H1 (cell line): Measurements from ENCODE around the gene CCDC137. TPM values are rescaled to one million over a fixed set of nuclear protein-coding genes. Genes with fewer than 3 reads are reported as not detected.

Source experiments
- CTCF ChIA-PET: fragments of 300-600 bp; sonication (Branson Sonifier 250); formaldehyde crosslinking; loops from one replicate; lab custom pipeline; 2021; ENCODE audit not compliant: partially characterized antibody; lab: Charles Lee
- POLR2A ChIA-PET: fragments of 300-600 bp; sonication (Branson Sonifier 250); formaldehyde crosslinking; loops from one replicate; lab custom pipeline; 2021; ENCODE audit warnings: inconsistent platforms; ENCODE audit not compliant: partially characterized antibody; lab: Charles Lee
- DNase-seq, 2 experiments: peaks; one replicate each; pipeline versions ENCODE4 v3.0.0 to v3.0.0-alpha.2; 2010 to 2022; ENCODE audit warnings: low spot score in 2 of 2, low read depth in 1 of 2, mixed read lengths in 1 of 2
- FAIRE-seq: peaks from 2 replicates; lab custom pipeline; 2011; peaks lifted over from hg19 to GRCh38; lab: Jason Lieb, UNC
- H2AFZ ChIP-seq: 2 replicates; pipeline ENCODE4 v1.8.1; 2012; ENCODE audit warnings: low read length, inconsistent platforms
- H2AK5ac ChIP-seq: 2 replicates; pipeline ENCODE4 v1.6.1; 2013; ENCODE audit warnings: low read depth, low read length
- H2BK120ac ChIP-seq: replicated peaks from 2 replicates; pipeline ENCODE3; 2013; ENCODE audit warnings: low read depth, low read length, inconsistent platforms
- H2BK12ac ChIP-seq: 2 replicates; pipeline ENCODE4 v1.6.1; 2013; ENCODE audit warnings: low read depth, low read length
- H2BK15ac ChIP-seq: 2 replicates; pipeline ENCODE4 v1.6.1; 2013; ENCODE audit warnings: low read length
- H2BK20ac ChIP-seq: 2 replicates; pipeline ENCODE4 v1.6.1; 2013; ENCODE audit warnings: low read length
- H2BK5ac ChIP-seq: 2 replicates; pipeline ENCODE4 v1.6.1; 2013; ENCODE audit warnings: low read depth, low read length
- H3K14ac ChIP-seq: 2 replicates; pipeline ENCODE4 v1.6.1; 2013; ENCODE audit warnings: inconsistent platforms; ENCODE audit not compliant: insufficient read length
- H3K18ac ChIP-seq: 2 replicates; pipeline ENCODE4 v1.6.1; 2013; ENCODE audit warnings: low read length; ENCODE audit errors: extremely low read depth
- H3K23ac ChIP-seq: 2 replicates; pipeline ENCODE4 v1.6.1; 2013; ENCODE audit warnings: inconsistent platforms; ENCODE audit not compliant: insufficient read length
- H3K23me2 ChIP-seq: 2 replicates; pipeline ENCODE4 v1.6.1; 2013; ENCODE audit warnings: low read depth, low read length
- H3K27ac ChIP-seq: 2 replicates; pipeline ENCODE4 v1.6.1; 2011; ENCODE audit warnings: low read depth, low read length, inconsistent platforms
- H3K27me3 ChIP-seq, 4 experiments: replicated peaks in 1 of 4; 1 replicate in 1 of 4; 2 replicates in 3 of 4; pipeline versions ENCODE4 v1.6.1 to v1.8.1; 2011 to 2013; ENCODE audit warnings: low read length in 3 of 4, mild to moderate bottlenecking in 3 of 4, inconsistent platforms in 2 of 4, mixed read lengths in 2 of 4, moderate library complexity in 1 of 4; ENCODE audit not compliant: control insufficient read depth in 3 of 4, insufficient read depth in 3 of 4; ENCODE audit errors: extremely low read depth in 1 of 4
- H3K36me3 ChIP-seq, 4 experiments: 2 replicates each; pipeline versions ENCODE4 v1.6.1 to v1.8.1; 2011 to 2013; ENCODE audit warnings: mild to moderate bottlenecking in 4 of 4, low read length in 3 of 4, moderate library complexity in 2 of 4, control low read depth in 1 of 4, inconsistent platforms in 1 of 4; ENCODE audit not compliant: insufficient read depth in 4 of 4, control insufficient read depth in 2 of 4
- H3K4ac ChIP-seq: replicated peaks from 2 replicates; pipeline ENCODE3; 2013; ENCODE audit warnings: low read length, low read depth, mixed read lengths, inconsistent platforms; ENCODE audit not compliant: insufficient read length
- H3K4me1 ChIP-seq, 4 experiments: replicated peaks in 1 of 4; 1 replicate in 1 of 4; 2 replicates in 3 of 4; pipeline versions ENCODE4 v1.6.1 to v1.8.1; 2011 to 2013; ENCODE audit warnings: low read length in 3 of 4, inconsistent platforms in 2 of 4, mixed read lengths in 1 of 4; ENCODE audit not compliant: insufficient read depth in 4 of 4, control insufficient read depth in 3 of 4
- H3K4me2 ChIP-seq, 2 experiments: 2 replicates each; pipeline versions ENCODE4 v1.6.1 to v1.8.1; 2011 to 2013; ENCODE audit warnings: low read depth in 2 of 2, low read length in 2 of 2, control low read depth in 1 of 2, inconsistent platforms in 1 of 2, mild to moderate bottlenecking in 1 of 2; ENCODE audit not compliant: insufficient read depth in 1 of 2
- H3K4me3 ChIP-seq, 4 experiments: fragments of 200-600, 300-600 bp in 1 of 4; sonication (generic), shearing (Covaris generic), sonication (Bioruptor Twin) in 1 of 4; 2 replicates each; pipeline versions ENCODE4 v1.5.1 to v1.8.1; 2011 to 2016; ENCODE audit warnings: low read length in 4 of 4, low read depth in 3 of 4, control low read depth in 2 of 4, inconsistent platforms in 2 of 4, mild to moderate bottlenecking in 2 of 4, mixed read lengths in 1 of 4, moderate library complexity in 1 of 4; ENCODE audit not compliant: insufficient read depth in 2 of 4; ENCODE audit errors: extremely low read depth in 1 of 4
- H3K56ac ChIP-seq: replicated peaks from 2 replicates; pipeline ENCODE3; 2013; ENCODE audit warnings: low read depth, mild to moderate bottlenecking, mixed read lengths, low read length, inconsistent platforms; ENCODE audit not compliant: insufficient read length
- H3K79me1 ChIP-seq: 2 replicates; pipeline ENCODE4 v1.6.1; 2013; ENCODE audit warnings: low read depth, low read length, control low read depth
- H3K79me2 ChIP-seq, 2 experiments: 2 replicates each; pipeline versions ENCODE4 v1.6.1 to v1.8.1; 2012 to 2013; ENCODE audit warnings: low read length in 2 of 2, mild to moderate bottlenecking in 2 of 2, inconsistent platforms in 1 of 2; ENCODE audit not compliant: insufficient read depth in 2 of 2, control insufficient read depth in 1 of 2
- H3K9ac ChIP-seq, 4 experiments: replicated peaks in 1 of 4; 1 replicate in 1 of 4; 2 replicates in 3 of 4; pipeline versions ENCODE4 v1.6.1 to v1.8.1; 2011 to 2013; ENCODE audit warnings: low read depth in 3 of 4, low read length in 3 of 4, control low read depth in 2 of 4, mild to moderate bottlenecking in 2 of 4, moderate library complexity in 2 of 4, inconsistent platforms in 1 of 4; ENCODE audit errors: extremely low read depth in 1 of 4
- H3K9me3 ChIP-seq, 2 experiments: 2 replicates each; pipeline versions ENCODE4 v1.6.1 to v1.8.1; 2012 to 2013; ENCODE audit warnings: mild to moderate bottlenecking in 2 of 2, moderate library complexity in 2 of 2, control low read depth in 1 of 2, inconsistent platforms in 1 of 2, low read depth in 1 of 2, low read length in 1 of 2, mixed read lengths in 1 of 2; ENCODE audit not compliant: insufficient read depth in 2 of 2
- H4K20me1 ChIP-seq, 2 experiments: replicated peaks in 1 of 2; 2 replicates each; pipeline versions ENCODE3 to v1.8.1; 2011 to 2013; ENCODE audit warnings: inconsistent platforms in 2 of 2, low read length in 2 of 2, mild to moderate bottlenecking in 1 of 2; ENCODE audit not compliant: insufficient read depth in 2 of 2, control insufficient read depth in 1 of 2
- H4K5ac ChIP-seq: 2 replicates; pipeline ENCODE4 v1.6.1; 2013; ENCODE audit warnings: low read length, low read depth, mixed read lengths, inconsistent platforms; ENCODE audit not compliant: insufficient read length
- H4K8ac ChIP-seq: 2 replicates; pipeline ENCODE4 v1.8.0; 2013; ENCODE audit warnings: mild to moderate bottlenecking, moderate library complexity, low read length, inconsistent platforms; ENCODE audit not compliant: insufficient read depth; ENCODE audit errors: extremely low read depth
- H4K91ac ChIP-seq: replicated peaks from 2 replicates; pipeline ENCODE3; 2013; ENCODE audit warnings: low read length, mixed read lengths, inconsistent platforms; ENCODE audit not compliant: insufficient read length
- BRCA1 ChIP-seq: IDR thresholded peaks from 2 replicates; pipeline ENCODE4 v1.6.1; 2012; ENCODE audit warnings: low read depth, low read length, improper control_type of control experiment
- CHD1 ChIP-seq: IDR thresholded peaks from 2 replicates; pipeline ENCODE4 v1.6.1; 2012; ENCODE audit warnings: low read depth, low read length, improper control_type of control experiment
- KDM5A ChIP-seq: fragments of 200-600 bp; IDR thresholded peaks from 2 replicates; pipeline ENCODE4 v1.7.1; 2012; ENCODE audit warnings: mild to moderate bottlenecking, low read length, inconsistent platforms, mixed read lengths
- NRF1 ChIP-seq: IDR thresholded peaks from 2 replicates; pipeline ENCODE4 v1.6.1; 2011; ENCODE audit warnings: mild to moderate bottlenecking, low read depth, low read length, improper control_type of control experiment
- RNF2 ChIP-seq: fragments of 200-900, 300-1000 bp; sonication (generic); IDR thresholded peaks from 2 replicates; pipeline ENCODE4 v1.7.1; 2016; ENCODE audit warnings: borderline replicate concordance, low read depth, mild to moderate bottlenecking, antibody characterized with exemption, low read length; ENCODE audit not compliant: poor library complexity, severe bottlenecking; ENCODE audit errors: missing control alignments
- SP1 ChIP-seq: IDR thresholded peaks from 2 replicates; pipeline ENCODE4 v1.6.1; 2011; ENCODE audit warnings: low read depth, low read length
- TCF12 ChIP-seq: IDR thresholded peaks from 2 replicates; pipeline ENCODE4 v1.6.1; 2011; ENCODE audit warnings: low read depth, mild to moderate bottlenecking, low read length
- WGBS, 2 experiments: shearing (Covaris generic) in 1 of 2; methylation state at CpG; one replicate each; pipeline versions ENCODE4 v1.1.6 to v1.1.7; 2013 to 2015; ENCODE audit warnings: low lambda C conversion rate in 2 of 2, mixed read lengths in 2 of 2, inconsistent platforms in 1 of 2, low coverage in 1 of 2, missing lambda C conversion rate in 1 of 2; ENCODE audit not compliant: insufficient replicate concordance in 2 of 2, insufficient coverage in 1 of 2, insufficient read length in 1 of 2; ENCODE audit errors: extremely low coverage in 1 of 2, missing lambda C conversion rate in 1 of 2; 5-methylcytosine and 5-hydroxymethylcytosine counted together
- polyA plus RNA-seq, 7 experiments: library from polyadenylated mRNA; depleted of rRNA in 3 of 7; stranded (reverse) in 5 of 7; unstranded in 2 of 7; fragments of >200 nt in 5 of 7; fragments of 200-250 nt in 2 of 7; gene quantifications; 1 replicate in 5 of 7; 2 replicates in 1 of 7; 4 replicates in 1 of 7; pipeline versions ENCODE4 v1.2.1 to v1.2.3, GENCODE V29; 2011 to 2013; ENCODE audit warnings: missing spikeins in 2 of 7, mixed read lengths in 2 of 7
- total RNA-seq: library from RNA; stranded (reverse); fragmentation: NEBNext Ultra II Directional; extraction: Animal tissue kit (Norgen Biotek cat#: 25700); gene quantifications from 2 replicates; pipeline ENCODE4 v1.2.1, GENCODE V29; 2021
- TF ChIP-seq, protein P1 (sequence below), 3 experiments: IDR thresholded peaks; 1 replicate in 2 of 3; 2 replicates in 1 of 3; pipeline versions ENCODE4 v1.5.1 to v1.6.1; 2011; ENCODE audit warnings: low read length in 3 of 3, mild to moderate bottlenecking in 3 of 3, inconsistent platforms in 2 of 3, low read depth in 1 of 3, moderate library complexity in 1 of 3; ENCODE audit not compliant: insufficient read depth in 1 of 3; ENCODE audit errors: control extremely low read depth in 1 of 3

The CCDC137 gene
- total and polyA plus RNA-seq, 2 of the 8 experiments (the other 6 are each of a cell fraction or from before 2014, with no cell fraction given), result 17.6 to 38.6 TPM

DNA sequence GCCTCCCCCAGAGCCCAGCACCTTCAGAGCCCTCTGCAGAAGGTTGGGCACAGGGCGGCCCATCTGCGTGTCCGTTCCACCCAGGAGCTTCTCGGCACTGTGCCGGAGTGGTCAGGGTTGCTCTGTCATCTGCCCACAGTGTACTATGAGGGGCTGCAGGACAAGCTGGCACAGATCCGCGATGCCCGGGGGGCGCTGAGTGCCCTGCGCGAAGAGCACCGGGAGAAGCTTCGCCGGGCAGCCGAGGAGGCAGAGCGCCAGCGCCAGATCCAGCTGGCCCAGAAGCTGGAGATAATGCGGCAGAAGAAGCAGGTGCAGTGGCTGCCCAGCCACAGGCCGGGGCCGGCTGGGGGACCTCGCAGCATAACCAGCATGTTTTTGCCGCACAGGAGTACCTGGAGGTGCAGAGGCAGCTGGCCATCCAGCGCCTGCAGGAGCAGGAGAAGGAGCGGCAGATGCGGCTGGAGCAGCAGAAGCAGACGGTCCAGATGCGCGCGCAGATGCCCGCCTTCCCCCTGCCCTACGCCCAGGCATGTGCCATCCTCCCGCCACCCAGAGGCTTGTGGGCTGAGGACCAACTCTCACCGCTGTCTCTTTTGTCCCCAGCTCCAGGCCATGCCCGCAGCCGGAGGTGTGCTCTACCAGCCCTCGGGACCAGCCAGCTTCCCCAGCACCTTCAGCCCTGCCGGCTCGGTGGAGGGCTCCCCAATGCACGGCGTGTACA, 29.8 kb downstream of the CCDC137 start:
- H4K20me1 ChIP-seq, result peaks cover 9 to 11% of the 10 kb centered on the region in 2 experiments
- H3K79me1 ChIP-seq, result peaks cover 4% of the 10 kb centered on the region
- peaks cover 0 to 8% of the 10 kb centered on the region in 2 experiments; a peak in 2 of 4 replicates for H3K79me2 ChIP-seq
- no peak overlapping the region for H2BK5ac ChIP-seq
- no peak overlapping the region for H3K14ac ChIP-seq
- no peak overlapping the region for H2AK5ac ChIP-seq
- no peak overlapping the region for H4K5ac ChIP-seq
- TF ChIP-seq NRF1 (no peak), CHD1 (no peak), RNF2 (no peak), TCF12 (no peak), SP1 (no peak), BRCA1 (no peak), KDM5A (no peak)
- TF ChIP-seq, protein P1, sequence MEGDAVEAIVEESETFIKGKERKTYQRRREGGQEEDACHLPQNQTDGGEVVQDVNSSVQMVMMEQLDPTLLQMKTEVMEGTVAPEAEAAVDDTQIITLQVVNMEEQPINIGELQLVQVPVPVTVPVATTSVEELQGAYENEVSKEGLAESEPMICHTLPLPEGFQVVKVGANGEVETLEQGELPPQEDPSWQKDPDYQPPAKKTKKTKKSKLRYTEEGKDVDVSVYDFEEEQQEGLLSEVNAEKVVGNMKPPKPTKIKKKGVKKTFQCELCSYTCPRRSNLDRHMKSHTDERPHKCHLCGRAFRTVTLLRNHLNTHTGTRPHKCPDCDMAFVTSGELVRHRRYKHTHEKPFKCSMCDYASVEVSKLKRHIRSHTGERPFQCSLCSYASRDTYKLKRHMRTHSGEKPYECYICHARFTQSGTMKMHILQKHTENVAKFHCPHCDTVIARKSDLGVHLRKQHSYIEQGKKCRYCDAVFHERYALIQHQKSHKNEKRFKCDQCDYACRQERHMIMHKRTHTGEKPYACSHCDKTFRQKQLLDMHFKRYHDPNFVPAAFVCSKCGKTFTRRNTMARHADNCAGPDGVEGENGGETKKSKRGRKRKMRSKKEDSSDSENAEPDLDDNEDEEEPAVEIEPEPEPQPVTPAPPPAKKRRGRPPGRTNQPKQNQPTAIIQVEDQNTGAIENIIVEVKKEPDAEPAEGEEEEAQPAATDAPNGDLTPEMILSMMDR (IDR thresholded peaks at IDR 0.05; ENCODE audit: control extremely low read depth in 1 of 3, insufficient read depth in 1 of 3, low read depth in 1 of 3, low read length in 3 of 3), result no peak
- no peak overlapping the region for H2BK120ac ChIP-seq
- H3K9me3 ChIP-seq, result no peaks in the 10 kb centered on the region
- no peak overlapping the region; the same call in 1 of the 2 replicates for H4K8ac ChIP-seq
- H3K23ac ChIP-seq, result no peak overlapping the region
- no peak overlapping the region for H3K9ac ChIP-seq
- peaks cover 0 to 3% (median 0%) of the 10 kb centered on the region in 4 experiments; a peak in 1 of 7 replicates for H3K4me1 ChIP-seq
- H2BK15ac ChIP-seq, result no peak overlapping the region
- ChIA-PET CTCF (interaction anchor here (0.7 to 2.0 kb wide), 6 partner anchors 10 to 37 kb away, joined by 3 to 5 read pairs (median 4); no protein-coding TSS in a partner anchor), POLR2A (interaction anchor here (1.1 to 28.4 kb wide), 6 partner anchors 13 to 49 kb away, joined by 3 to 436 read pairs (median 6); partner anchors contain the start of genes ARL16, CCDC137, HGS and MRPL12)
- H3K4me3 ChIP-seq, result no peak overlapping the region
- no peak overlapping the region for H2AFZ ChIP-seq
- no peak overlapping the region for H3K27ac ChIP-seq
- H3K23me2 ChIP-seq, result no peaks in the 10 kb centered on the region
- H4K91ac ChIP-seq, result no peak overlapping the region
- WGBS, 2 experiments, result 97% methylated on average over 39 of the region's 40 CpGs; no CpG with 5 or more reads in 1 of the 2 experiments
- H2BK12ac ChIP-seq, result no peak overlapping the region
- no peak overlapping the region for H3K4me2 ChIP-seq
- DNase-seq (no peak), FAIRE-seq (no peak)
- H3K4ac ChIP-seq, result no peak overlapping the region
- no peak overlapping the region for H2BK20ac ChIP-seq
- H3K18ac ChIP-seq, result no peak overlapping the region
- H3K36me3 ChIP-seq, result peaks cover 2 to 50% (median 31%) of the 10 kb centered on the region in 4 experiments; a peak in 6 of 8 replicates
- no peak overlapping the region for H3K56ac ChIP-seq
- no peaks in the 10 kb centered on the region for H3K27me3 ChIP-seq
